GM23338 (cell line): ENCODE results near the gene CHSY1. TPM values are rescaled to one million over a fixed set of nuclear protein-coding genes. Genes with fewer than 3 reads are reported as not detected.

Experiments used
- ATAC-seq: fragments of 200-7000 bp; cut with Tn5 transposase; 3 replicates; pipeline ENCODE4 v1.9.1; 2020
- DNase-seq: peaks from one replicate; pipeline ENCODE4 v3.0.0-alpha.2; 2015; ENCODE audit warnings: low spot score
- H2AFZ ChIP-seq: fragments of 200-600 bp; sonication (generic); 2 replicates; pipeline ENCODE4 v1.8.0; 2016; ENCODE audit warnings: antibody characterized with exemption, mild to moderate bottlenecking, moderate library complexity
- H3F3A ChIP-seq: fragments of 200-600 bp; sonication (generic); replicated peaks from 2 replicates; pipeline ENCODE4 v1.8.0; 2017; ENCODE audit warnings: antibody characterized with exemption, mixed run types, low read depth
- H3K27ac ChIP-seq: fragments of 200-600 bp; sonication (generic); 2 replicates; pipeline ENCODE4 v1.6.1; 2016; ENCODE audit warnings: low read depth
- H3K27me3 ChIP-seq: fragments of 200-600 bp; sonication (generic); 2 replicates; pipeline ENCODE4 v1.8.0; 2016; ENCODE audit warnings: mild to moderate bottlenecking, mixed run types, moderate library complexity; ENCODE audit not compliant: insufficient read depth
- H3K36me3 ChIP-seq: fragments of 200-600 bp; sonication (generic); 2 replicates; pipeline ENCODE4 v1.8.0; 2016; ENCODE audit warnings: mild to moderate bottlenecking; ENCODE audit not compliant: insufficient read depth
- H3K4me1 ChIP-seq: fragments of 200-600 bp; sonication (generic); 2 replicates; pipeline ENCODE4 v1.8.0; 2016; ENCODE audit warnings: mild to moderate bottlenecking, moderate library complexity; ENCODE audit not compliant: insufficient read depth
- H3K4me2 ChIP-seq: fragments of 200-600 bp; sonication (generic); 2 replicates; pipeline ENCODE4 v1.7.1; 2017; ENCODE audit warnings: mixed run types
- H3K4me3 ChIP-seq: fragments of 200-600 bp; sonication (generic); 2 replicates; pipeline ENCODE4 v1.6.1; 2016; ENCODE audit warnings: mixed run types
- H3K79me2 ChIP-seq: fragments of 200-600 bp; sonication (generic); replicated peaks from 2 replicates; pipeline ENCODE4 v1.8.0; 2017; ENCODE audit warnings: mild to moderate bottlenecking; ENCODE audit not compliant: insufficient read depth
- H3K9me2 ChIP-seq: fragments of 200-600 bp; sonication (generic); 2 replicates; pipeline ENCODE4 v1.8.0; 2017; ENCODE audit not compliant: insufficient read depth
- H4K20me1 ChIP-seq: fragments of 200-600 bp; sonication (generic); replicated peaks from 2 replicates; pipeline ENCODE4 v1.8.0; 2017; ENCODE audit warnings: mild to moderate bottlenecking; ENCODE audit not compliant: insufficient read depth
- H3K27ac Mint-ChIP-seq: 2 replicates; pipeline ENCODE4 v1.8.0; 2020; ENCODE audit warnings: inconsistent platforms, mild to moderate bottlenecking, moderate library complexity, mixed read lengths
- H3K27me3 Mint-ChIP-seq: 3 replicates; pipeline ENCODE4 v1.8.0; 2022; ENCODE audit warnings: low read depth, mild to moderate bottlenecking, moderate library complexity, mixed read lengths, inconsistent platforms; ENCODE audit not compliant: insufficient read depth, poor library complexity
- H3K36me3 Mint-ChIP-seq: 3 replicates; pipeline ENCODE4 v1.8.0; 2021; ENCODE audit warnings: low read depth, mild to moderate bottlenecking, inconsistent platforms, moderate library complexity, mixed read lengths
- H3K4me1 Mint-ChIP-seq: 3 replicates; pipeline ENCODE4 v1.8.0; 2020; ENCODE audit warnings: mild to moderate bottlenecking, inconsistent platforms, mixed read lengths
- H3K4me3 Mint-ChIP-seq: 3 replicates; pipeline ENCODE4 v1.8.0; 2021; ENCODE audit warnings: moderate library complexity, mild to moderate bottlenecking, inconsistent platforms, mixed read lengths
- H3K9me3 Mint-ChIP-seq: 3 replicates; pipeline ENCODE4 v1.8.0; 2020; ENCODE audit warnings: moderate library complexity, mild to moderate bottlenecking, inconsistent platforms, mixed read lengths
- CREB1 ChIP-seq: fragments of 250-450 bp; sonication (Bioruptor Pico); IDR thresholded peaks from 2 replicates; pipeline ENCODE4 v1.5.0; 2020; ENCODE audit warnings: low read depth, mild to moderate bottlenecking, moderate library complexity
- EZH2 ChIP-seq: fragments of 200-600 bp; sonication (generic); IDR thresholded peaks from one replicate; pipeline ENCODE4 v1.8.0; 2017; ENCODE audit warnings: antibody characterized with exemption, mild to moderate bottlenecking, low read depth; ENCODE audit not compliant: unreplicated experiment
- EZH2phosphoT487 ChIP-seq: fragments of 200-600 bp; sonication (generic); IDR thresholded peaks from one replicate; pipeline ENCODE4 v1.8.1; 2018; ENCODE audit warnings: antibody characterized with exemption; ENCODE audit not compliant: unreplicated experiment
- JUNB ChIP-seq: IDR thresholded peaks from one replicate; pipeline ENCODE4 v1.6.1; 2016; ENCODE audit warnings: antibody characterized with exemption; ENCODE audit not compliant: unreplicated experiment
- NANOG ChIP-seq: IDR thresholded peaks from 2 replicates; pipeline ENCODE4 v1.6.1; 2016; ENCODE audit warnings: antibody characterized with exemption, borderline replicate concordance
- POLR2AphosphoS5 ChIP-seq: IDR thresholded peaks from 2 replicates; pipeline ENCODE4 v1.6.1; 2016; ENCODE audit warnings: antibody characterized with exemption, low read depth
- STAT1 ChIP-seq: IDR thresholded peaks from one replicate; pipeline ENCODE4 v1.6.1; 2016; ENCODE audit warnings: antibody characterized with exemption; ENCODE audit not compliant: unreplicated experiment
- ZNF114 ChIP-seq: fragments of 250-450 bp; sonication (Bioruptor Pico); IDR thresholded peaks from 2 replicates; pipeline ENCODE4 v1.5.0; 2020; ENCODE audit warnings: mild to moderate bottlenecking, moderate library complexity
- ZNF331 ChIP-seq: fragments of 250-450 bp; sonication (Bioruptor Pico); IDR thresholded peaks from 2 replicates; pipeline ENCODE4 v1.5.0; 2020; ENCODE audit warnings: low read depth, mild to moderate bottlenecking, moderate library complexity
- polyA plus RNA-seq: library from polyadenylated mRNA; unstranded; fragments of >200 nt; fragmentation: Nextera tagmentation; extraction: Ambion mirVana; gene quantifications from 2 replicates; pipeline ENCODE4 v1.2.1, GENCODE V29; 2016
- total RNA-seq: library from RNA; depleted of rRNA; stranded (reverse); fragments of >200 nt; shearing (Covaris generic); gene quantifications from 2 replicates; pipeline ENCODE4 v1.2.3, GENCODE V29; 2014
- TF ChIP-seq, protein P1 (sequence below): IDR thresholded peaks from one replicate; pipeline ENCODE4 v1.6.1; 2018; ENCODE audit warnings: antibody characterized with exemption; ENCODE audit not compliant: unreplicated experiment
- TF ChIP-seq, protein P2 (sequence below), 2 experiments: fragments of 200-600 bp in 1 of 2; sonication (generic) in 1 of 2; conservative IDR thresholded peaks; 2 replicates each; pipeline versions ENCODE4 v1.5.1 to v1.6.1; 2016 to 2017; ENCODE audit warnings: antibody characterized with exemption in 2 of 2, low read depth in 2 of 2, mild to moderate bottlenecking in 2 of 2, moderate library complexity in 1 of 2

Gene CHSY1
- total and polyA plus RNA-seq, 2 experiments from 2014 or later: 9.8 to 47.7 TPM

DNA sequence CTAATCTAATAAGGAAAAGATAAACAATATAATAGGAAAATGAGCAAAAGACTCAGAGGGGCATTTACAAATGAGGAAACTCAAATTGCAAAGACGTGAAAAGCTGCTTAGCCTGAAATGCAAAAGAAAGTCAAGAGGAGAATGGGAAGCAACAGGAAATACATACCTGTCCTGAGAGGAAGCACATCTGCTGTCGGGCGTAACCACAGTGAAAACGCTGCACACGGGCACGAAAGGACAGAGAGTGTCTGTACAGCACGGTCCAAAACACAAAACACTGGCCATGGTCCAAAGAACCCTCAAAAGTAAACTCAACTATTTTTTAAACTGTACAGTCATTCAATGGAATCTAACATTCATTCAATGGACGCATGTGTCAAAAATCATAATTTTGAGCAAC, 100.6 kb downstream of the CHSY1 start:
- Mint-ChIP-seq H3K4me1 (peaks cover 16% of the 10 kb centered on the region), H3K4me3 (no peak overlapping the region), H3K9me3 (no peaks in the 10 kb centered on the region; the same call in 2 of the 3 replicates), H3K27me3 (peaks cover 4% of the 10 kb centered on the region), H3K36me3 (no peaks in the 10 kb centered on the region), H3K27ac (no peak overlapping the region)
- Histone ChIP-seq H3K27me3 (no peaks in the 10 kb centered on the region), H3F3A (peaks cover 5% of the 10 kb centered on the region; the same call in 1 of the 2 replicates), H3K79me2 (no peaks in the 10 kb centered on the region), H3K4me2 (no peak overlapping the region), H3K9me2 (no peaks in the 10 kb centered on the region), H3K27ac (no peak overlapping the region), H3K4me3 (no peak overlapping the region), H2AFZ (no peak overlapping the region), H3K36me3 (no peaks in the 10 kb centered on the region), H4K20me1 (no peaks in the 10 kb centered on the region), H3K4me1 (no peaks in the 10 kb centered on the region)
- TF ChIP-seq NANOG (no peak), STAT1 (no peak), ZNF331 (CRISPR knock-in tag) (no peak), JUNB (no peak), CREB1 (CRISPR knock-in tag) (no peak), EZH2phosphoT487 (no peak), ZNF114 (CRISPR knock-in tag) (no peak), EZH2 (no peak), POLR2AphosphoS5 (no peak)
- TF ChIP-seq, protein P1, sequence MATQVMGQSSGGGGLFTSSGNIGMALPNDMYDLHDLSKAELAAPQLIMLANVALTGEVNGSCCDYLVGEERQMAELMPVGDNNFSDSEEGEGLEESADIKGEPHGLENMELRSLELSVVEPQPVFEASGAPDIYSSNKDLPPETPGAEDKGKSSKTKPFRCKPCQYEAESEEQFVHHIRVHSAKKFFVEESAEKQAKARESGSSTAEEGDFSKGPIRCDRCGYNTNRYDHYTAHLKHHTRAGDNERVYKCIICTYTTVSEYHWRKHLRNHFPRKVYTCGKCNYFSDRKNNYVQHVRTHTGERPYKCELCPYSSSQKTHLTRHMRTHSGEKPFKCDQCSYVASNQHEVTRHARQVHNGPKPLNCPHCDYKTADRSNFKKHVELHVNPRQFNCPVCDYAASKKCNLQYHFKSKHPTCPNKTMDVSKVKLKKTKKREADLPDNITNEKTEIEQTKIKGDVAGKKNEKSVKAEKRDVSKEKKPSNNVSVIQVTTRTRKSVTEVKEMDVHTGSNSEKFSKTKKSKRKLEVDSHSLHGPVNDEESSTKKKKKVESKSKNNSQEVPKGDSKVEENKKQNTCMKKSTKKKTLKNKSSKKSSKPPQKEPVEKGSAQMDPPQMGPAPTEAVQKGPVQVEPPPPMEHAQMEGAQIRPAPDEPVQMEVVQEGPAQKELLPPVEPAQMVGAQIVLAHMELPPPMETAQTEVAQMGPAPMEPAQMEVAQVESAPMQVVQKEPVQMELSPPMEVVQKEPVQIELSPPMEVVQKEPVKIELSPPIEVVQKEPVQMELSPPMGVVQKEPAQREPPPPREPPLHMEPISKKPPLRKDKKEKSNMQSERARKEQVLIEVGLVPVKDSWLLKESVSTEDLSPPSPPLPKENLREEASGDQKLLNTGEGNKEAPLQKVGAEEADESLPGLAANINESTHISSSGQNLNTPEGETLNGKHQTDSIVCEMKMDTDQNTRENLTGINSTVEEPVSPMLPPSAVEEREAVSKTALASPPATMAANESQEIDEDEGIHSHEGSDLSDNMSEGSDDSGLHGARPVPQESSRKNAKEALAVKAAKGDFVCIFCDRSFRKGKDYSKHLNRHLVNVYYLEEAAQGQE: no peak
- TF ChIP-seq, protein P2, sequence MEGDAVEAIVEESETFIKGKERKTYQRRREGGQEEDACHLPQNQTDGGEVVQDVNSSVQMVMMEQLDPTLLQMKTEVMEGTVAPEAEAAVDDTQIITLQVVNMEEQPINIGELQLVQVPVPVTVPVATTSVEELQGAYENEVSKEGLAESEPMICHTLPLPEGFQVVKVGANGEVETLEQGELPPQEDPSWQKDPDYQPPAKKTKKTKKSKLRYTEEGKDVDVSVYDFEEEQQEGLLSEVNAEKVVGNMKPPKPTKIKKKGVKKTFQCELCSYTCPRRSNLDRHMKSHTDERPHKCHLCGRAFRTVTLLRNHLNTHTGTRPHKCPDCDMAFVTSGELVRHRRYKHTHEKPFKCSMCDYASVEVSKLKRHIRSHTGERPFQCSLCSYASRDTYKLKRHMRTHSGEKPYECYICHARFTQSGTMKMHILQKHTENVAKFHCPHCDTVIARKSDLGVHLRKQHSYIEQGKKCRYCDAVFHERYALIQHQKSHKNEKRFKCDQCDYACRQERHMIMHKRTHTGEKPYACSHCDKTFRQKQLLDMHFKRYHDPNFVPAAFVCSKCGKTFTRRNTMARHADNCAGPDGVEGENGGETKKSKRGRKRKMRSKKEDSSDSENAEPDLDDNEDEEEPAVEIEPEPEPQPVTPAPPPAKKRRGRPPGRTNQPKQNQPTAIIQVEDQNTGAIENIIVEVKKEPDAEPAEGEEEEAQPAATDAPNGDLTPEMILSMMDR (conservative IDR thresholded peaks at IDR 0.05; ENCODE audit: low read depth in 2 of 2): no peak
- no peak for DNase-seq
- no peak for ATAC-seq

DNA sequence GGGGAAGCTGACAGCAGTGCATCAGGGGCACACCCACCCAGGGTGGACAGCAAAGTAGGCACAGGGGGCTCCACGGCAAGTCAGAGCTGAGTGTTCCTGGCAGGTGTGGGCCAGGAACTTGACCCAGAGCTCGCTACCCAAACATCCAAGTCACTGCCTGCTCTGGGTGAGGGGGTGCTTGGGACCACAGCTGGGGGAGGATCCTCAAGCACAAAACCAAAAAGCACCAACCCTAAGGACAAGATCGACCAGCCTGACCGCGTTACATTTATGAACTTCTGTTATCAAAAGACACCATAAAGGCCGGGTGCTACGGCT, 101.2 kb downstream of the CHSY1 start:
- H3F3A ChIP-seq: peaks cover 5% of the 10 kb centered on the region; the same call in 1 of the 2 replicates
- H3K27me3 ChIP-seq: no peaks in the 10 kb centered on the region
- Mint-ChIP-seq H3K36me3 (no peaks in the 10 kb centered on the region), H3K27me3 (peaks cover 4% of the 10 kb centered on the region), H3K4me1 (peaks cover 11% of the 10 kb centered on the region), H3K4me3 (no peak overlapping the region), H3K27ac (no peak overlapping the region), H3K9me3 (no peaks in the 10 kb centered on the region; the same call in 2 of the 3 replicates)
- no peak overlapping the region for H3K4me2 ChIP-seq
- H3K36me3 ChIP-seq: no peaks in the 10 kb centered on the region
- no peaks in the 10 kb centered on the region for H3K79me2 ChIP-seq
- H3K4me3 ChIP-seq: no peak overlapping the region
- ATAC-seq (no peak), DNase-seq (no peak)
- no peaks in the 10 kb centered on the region for H3K9me2 ChIP-seq
- H4K20me1 ChIP-seq: no peaks in the 10 kb centered on the region
- H3K27ac ChIP-seq: no peak overlapping the region
- no peaks in the 10 kb centered on the region for H3K4me1 ChIP-seq
- no peak overlapping the region for H2AFZ ChIP-seq
- no peak for TF ChIP-seq JUNB
- TF ChIP-seq, protein P1: no peak
- TF ChIP-seq NANOG: no peak
- TF ChIP-seq STAT1: no peak
- TF ChIP-seq, protein P2 (conservative IDR thresholded peaks at IDR 0.05; ENCODE audit: low read depth in 2 of 2): no peak
- no peak for TF ChIP-seq POLR2AphosphoS5
- TF ChIP-seq EZH2: no peak
- TF ChIP-seq ZNF114 (CRISPR knock-in tag): no peak
